A673 (cell line): ENCODE results near the gene DOCK1. TPM values are rescaled to one million over a fixed set of nuclear protein-coding genes. Genes with fewer than 3 reads are reported as not detected.
A peak's percentile ranks its signal among the peaks of the same experiment; 100 is the strongest.

Experiments used
- BruUV-seq: library from RNA; stranded (reverse); fragments of 400-500 nt; replicated peaks from 2 replicates; lab custom pipeline; 2021; lab: Mats Ljungman, UMichigan
- CTCF ChIA-PET: fragments of 300-600 bp; sonication (Branson Sonifier 250); formaldehyde crosslinking; loops from one replicate; lab custom pipeline; 2022; ENCODE audit warnings: antibody characterized with exemption; lab: Charles Lee
- POLR2A ChIA-PET: fragments of 300-600 bp; sonication (Branson Sonifier 250); formaldehyde crosslinking; loops from one replicate; lab custom pipeline; 2022; ENCODE audit warnings: antibody characterized with exemption; ENCODE audit not compliant: low non-redundant PET; lab: Charles Lee
- DNase-seq: peaks from one replicate; pipeline ENCODE4 v3.0.0-alpha.2; 2015; ENCODE audit warnings: low spot score
- H3K27ac ChIP-seq: fragments of 200-600 bp; sonication (generic); 2 replicates; pipeline ENCODE4 v1.5.1; 2016; ENCODE audit warnings: mixed run types, low read depth, mild to moderate bottlenecking, mixed read lengths, antibody characterized with exemption, low read length; ENCODE audit not compliant: poor library complexity, severe bottlenecking
- H3K27me3 ChIP-seq: fragments of 200-600 bp; sonication (generic); replicated peaks from 2 replicates; pipeline ENCODE4 v1.6.1; 2017; ENCODE audit warnings: mixed run types, low read depth, mild to moderate bottlenecking, mixed read lengths, antibody characterized with exemption, low read length; ENCODE audit not compliant: insufficient read depth, poor library complexity
- H3K36me3 ChIP-seq: fragments of 200-600 bp; sonication (generic); 2 replicates; pipeline ENCODE4 v1.6.1; 2016; ENCODE audit warnings: mixed run types, mild to moderate bottlenecking, mixed read lengths, antibody characterized with exemption, low read length; ENCODE audit not compliant: insufficient read depth, poor library complexity, severe bottlenecking
- H3K4me1 ChIP-seq: fragments of 200-600 bp; sonication (generic); 2 replicates; pipeline ENCODE4 v1.6.1; 2017; ENCODE audit warnings: mixed run types, mild to moderate bottlenecking, mixed read lengths, antibody characterized with exemption, low read length; ENCODE audit not compliant: insufficient read depth, poor library complexity, severe bottlenecking
- H3K4me3 ChIP-seq: fragments of 200-600 bp; sonication (generic); 2 replicates; pipeline ENCODE4 v1.5.1; 2016; ENCODE audit warnings: low read depth, mixed run types, mild to moderate bottlenecking, mixed read lengths, low read length; ENCODE audit not compliant: poor library complexity, severe bottlenecking
- H3K9me3 ChIP-seq: fragments of 200-600 bp; sonication (generic); 2 replicates; pipeline ENCODE4 v1.6.1; 2016; ENCODE audit warnings: mixed run types, low read depth, mild to moderate bottlenecking, mixed read lengths, antibody characterized with exemption, low read length; ENCODE audit not compliant: poor library complexity, severe bottlenecking
- CTCF ChIP-seq: fragments of 300-800, 200-600 bp; sonication (generic); conservative IDR thresholded peaks from 2 replicates; pipeline ENCODE4 v1.5.1; 2017; ENCODE audit warnings: low read depth, mild to moderate bottlenecking, antibody characterized with exemption, low read length, moderate library complexity, mixed read lengths
- EZH2 ChIP-seq: fragments of 200-600 bp; sonication (generic); IDR thresholded peaks from 2 replicates; pipeline ENCODE4 v1.6.1; 2017; ENCODE audit warnings: borderline replicate concordance, low read depth, mild to moderate bottlenecking, mixed read lengths, antibody characterized with exemption, low read length; ENCODE audit not compliant: poor library complexity, severe bottlenecking
- intact Hi-C: fragments of 100-400 bp; cut with micrococcal nuclease; formaldehyde crosslinking; loops from one replicate; pipeline ENCODE4 v1.10.0; 2022; ENCODE audit not compliant: unreplicated experiment
- total RNA-seq: library from RNA; stranded (reverse); gene quantifications from 2 replicates; pipeline ENCODE4 v1.2.3, GENCODE V29; 2021

The DOCK1 gene
- total RNA-seq, 1 experiment from 2014 or later = 30.7 TPM

GRCh38 chr10:127354255-127354654, 449.0 kb downstream of the DOCK1 start:
- CTCF ChIA-PET = interaction anchor here (1.2 kb wide), 1 partner anchor 44 kb away, joined by 4 read pairs; no protein-coding TSS in a partner anchor
- H3K36me3 ChIP-seq = no peaks in the 10 kb centered on the region
- no peaks in the 10 kb centered on the region for H3K4me1 ChIP-seq
- TF ChIP-seq EZH2 (no peak), CTCF (no peak)
- no peak for DNase-seq
- POLR2A ChIA-PET = no interaction called here
- H3K27me3 ChIP-seq = no peaks in the 10 kb centered on the region
- H3K9me3 ChIP-seq = no peaks in the 10 kb centered on the region
- no TSS peak for BruUV-seq
- H3K27ac ChIP-seq = no peak overlapping the region
- intact Hi-C loops = no loop called here
- H3K4me3 ChIP-seq = no peak overlapping the region

GRCh38 chr10:127354992-127355391, 449.8 kb downstream of the DOCK1 start:
- Histone ChIP-seq H3K9me3 (no peaks in the 10 kb centered on the region), H3K4me3 (no peak overlapping the region), H3K27ac (no peak overlapping the region), H3K4me1 (no peaks in the 10 kb centered on the region), H3K36me3 (no peaks in the 10 kb centered on the region), H3K27me3 (no peaks in the 10 kb centered on the region)
- TF ChIP-seq CTCF (peak; percentile 54), EZH2 (no peak)
- intact Hi-C loops = loop anchor here (5.0 kb wide), 1 partner anchor 222 kb away; no protein-coding TSS in a partner anchor
- no TSS peak for BruUV-seq
- ChIA-PET CTCF (interaction anchor here (1.2 kb wide), 1 partner anchor 44 kb away, joined by 4 read pairs; no protein-coding TSS in a partner anchor), POLR2A (no interaction called here)
- no peak for DNase-seq

- BruUV-seq = no TSS peak
- intact Hi-C loops = loop anchor here (5.0 kb wide), 1 partner anchor 221 kb away; no protein-coding TSS in a partner anchor
These were observed 451.1 kb downstream of the DOCK1 start for GRCh38 chr10:127356360-127356759.

More at GRCh38 chr10:127356360-127356759, 451.1 kb downstream of the DOCK1 start:
- no peaks in the 10 kb centered on the region for H3K36me3 ChIP-seq
- ChIA-PET POLR2A (no interaction called here), CTCF (no interaction called here)
- TF ChIP-seq CTCF = no peak
- no peak for TF ChIP-seq EZH2
- no peak overlapping the region for H3K27ac ChIP-seq
- H3K4me3 ChIP-seq = no peak overlapping the region
- no peaks in the 10 kb centered on the region for H3K4me1 ChIP-seq
- no peak for DNase-seq
- no peaks in the 10 kb centered on the region for H3K9me3 ChIP-seq
- no peaks in the 10 kb centered on the region for H3K27me3 ChIP-seq
